CD4-positive, alpha-beta T cell treated with Interleukin-6 at 100 ng/mL for 8 hours (primary cell): ENCODE data around the gene KIAA0825.

Source experiments
- DNase-seq: peaks from one replicate; pipeline ENCODE4 v3.0.0-alpha.2; 2020; ENCODE audit warnings: mixed read lengths, low spot score

The KIAA0825 gene

DNA sequence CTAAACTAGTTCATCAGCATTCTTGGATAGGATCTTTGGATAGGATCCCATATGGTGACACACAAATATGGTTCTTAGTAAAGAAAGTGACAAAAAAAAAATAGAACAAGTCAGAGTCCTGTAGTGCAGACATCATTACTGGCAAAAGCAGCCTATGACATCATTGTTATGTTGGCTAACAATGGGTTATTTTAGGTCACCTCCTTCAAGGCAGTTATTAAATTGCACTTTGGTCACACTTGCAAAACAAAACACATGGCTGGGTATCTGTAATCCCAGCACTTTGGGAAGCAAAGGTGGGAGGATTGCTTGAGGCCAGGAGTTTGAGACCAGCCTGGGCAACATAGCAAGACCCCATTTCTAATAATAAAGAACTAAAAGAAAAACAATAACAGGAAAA is 185.9 kb downstream of the KIAA0825 start:
- DNase-seq: no peak

DNA sequence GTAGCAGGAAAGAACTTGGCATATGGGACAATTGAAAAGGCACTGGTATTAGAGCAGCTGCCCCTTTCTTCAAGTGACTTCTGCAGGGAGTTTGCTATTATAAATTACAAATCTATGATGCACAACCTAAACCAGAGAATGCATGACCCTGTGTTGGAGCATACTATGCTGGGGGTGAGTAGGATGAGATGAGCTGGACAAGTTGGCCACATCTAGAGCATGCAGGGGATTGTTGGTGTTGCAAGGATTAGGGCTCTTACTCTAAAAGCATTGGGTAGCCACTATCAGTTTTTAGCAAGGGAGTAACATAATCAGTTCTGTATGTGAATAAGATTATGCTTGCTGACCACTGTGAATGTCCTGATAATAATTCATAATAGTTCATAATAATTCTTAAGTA is 186.7 kb downstream of the KIAA0825 start:
- no peak for DNase-seq

DNA sequence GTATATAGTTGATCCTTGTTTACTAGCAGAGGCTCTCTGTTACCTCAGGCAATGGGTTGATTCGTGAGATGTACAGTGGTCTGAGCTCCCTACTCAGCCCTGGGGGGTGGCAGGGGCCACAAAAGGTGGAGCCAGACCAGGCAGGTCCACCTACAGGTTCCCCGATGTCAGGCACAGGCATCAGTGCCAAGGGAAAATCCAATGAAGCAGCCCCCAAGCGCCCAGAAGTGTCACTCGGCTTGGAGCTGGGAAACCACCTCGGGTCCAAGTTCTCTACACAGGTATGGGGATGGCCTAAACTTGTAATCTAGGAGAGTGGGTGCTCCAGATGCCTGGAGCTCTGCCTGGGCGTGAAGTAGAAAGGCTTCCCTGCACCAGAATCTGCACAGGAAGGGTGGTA is 188.8 kb downstream of the KIAA0825 start:
- no peak for DNase-seq

DNA sequence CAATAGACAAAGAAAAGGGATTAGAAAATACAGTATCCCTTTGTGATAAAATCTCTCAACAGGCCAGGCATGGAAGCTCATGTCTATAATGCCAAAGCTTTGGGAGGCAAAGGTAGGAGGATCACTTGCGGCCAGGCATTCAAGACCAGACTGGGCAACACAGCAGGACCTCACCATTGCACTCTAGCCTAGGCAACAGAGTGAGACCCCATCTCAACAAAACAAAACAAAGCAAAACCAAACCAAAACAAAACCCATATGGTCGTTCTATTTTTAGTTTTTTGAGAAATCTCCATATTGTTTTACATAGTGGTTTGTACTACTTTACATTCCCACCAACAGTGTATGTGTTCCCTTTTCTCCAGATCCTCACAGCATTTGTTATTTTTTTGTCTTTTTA is 193.0 kb downstream of the KIAA0825 start:
- DNase-seq: no peak

DNA sequence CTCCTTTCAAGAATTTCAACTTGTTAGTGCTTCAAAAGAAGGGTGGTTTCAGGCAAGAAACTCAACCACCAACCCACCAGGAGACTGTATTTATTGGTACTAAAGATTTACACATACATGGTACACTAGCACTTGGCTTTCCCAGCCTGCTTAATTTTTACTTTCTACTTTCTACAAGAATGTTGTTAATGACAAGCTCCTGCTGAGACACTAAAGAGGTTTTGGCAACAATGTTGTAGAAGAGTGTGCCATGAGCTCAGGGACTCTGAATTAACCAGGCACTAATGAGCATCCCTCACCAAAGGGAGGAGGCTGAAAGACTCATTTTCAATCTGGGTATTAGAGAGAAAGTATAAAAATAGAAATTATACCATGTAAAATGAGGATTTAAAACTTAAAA is 195.0 kb downstream of the KIAA0825 start:
- DNase-seq: no peak

DNA sequence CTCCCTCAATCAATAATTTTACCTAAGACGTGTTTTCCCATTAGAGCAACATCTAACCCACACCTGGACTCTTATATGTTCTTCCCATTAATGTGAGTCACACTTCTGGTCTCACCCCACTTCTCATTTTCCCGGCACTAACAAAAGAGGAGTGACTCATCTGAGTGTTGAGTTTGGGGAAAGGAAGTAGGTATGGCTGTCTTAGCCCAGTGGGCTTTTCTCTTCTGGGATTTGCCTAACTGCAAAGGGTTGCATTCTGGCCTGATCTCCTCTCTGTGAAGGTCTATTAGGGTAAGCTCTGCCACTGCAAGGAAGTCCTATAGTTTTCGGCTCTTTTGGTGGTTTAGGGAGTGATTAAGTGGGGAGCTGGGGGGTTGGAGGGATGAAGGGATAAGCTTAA is 195.6 kb downstream of the KIAA0825 start:
- DNase-seq: no peak

DNA sequence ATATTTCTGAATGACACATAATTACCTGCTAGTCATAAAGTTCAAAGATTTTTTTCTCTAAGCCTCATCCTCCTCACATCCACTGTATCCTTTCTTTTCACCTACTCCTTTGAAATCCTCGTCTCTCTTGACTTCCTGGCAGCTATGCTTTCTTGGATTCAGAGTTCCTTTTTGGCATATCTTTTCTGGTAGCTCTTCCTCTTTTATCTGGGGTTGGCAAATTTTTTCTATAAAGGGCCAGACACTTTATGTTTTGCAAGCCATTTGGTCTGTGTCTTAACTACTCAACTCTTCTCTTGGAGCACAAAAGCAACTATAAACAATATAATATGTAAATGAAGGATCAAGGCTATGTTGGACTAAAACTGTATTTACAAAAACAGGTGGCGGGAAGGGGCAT is 197.5 kb downstream of the KIAA0825 start:
- DNase-seq: no peak

DNA sequence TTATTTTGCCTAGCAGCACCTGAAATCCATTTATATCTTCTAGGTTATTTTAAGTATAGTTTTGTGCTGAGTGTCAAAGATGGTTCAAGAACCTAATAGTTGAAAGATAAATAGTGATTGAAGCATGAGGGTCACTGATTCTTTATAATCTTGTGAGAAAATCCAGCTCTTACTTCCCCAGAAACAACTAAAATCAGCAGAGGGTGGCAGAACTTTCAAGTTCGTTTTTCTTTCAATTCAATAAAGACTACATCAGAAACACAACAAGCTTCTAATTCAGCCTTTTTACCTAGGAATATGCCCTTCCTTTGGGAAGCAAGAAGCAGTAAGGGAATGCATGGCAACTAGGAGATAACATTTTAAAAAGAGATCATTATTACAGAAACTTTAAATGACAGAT is 202.6 kb downstream of the KIAA0825 start:
- DNase-seq: no peak

DNA sequence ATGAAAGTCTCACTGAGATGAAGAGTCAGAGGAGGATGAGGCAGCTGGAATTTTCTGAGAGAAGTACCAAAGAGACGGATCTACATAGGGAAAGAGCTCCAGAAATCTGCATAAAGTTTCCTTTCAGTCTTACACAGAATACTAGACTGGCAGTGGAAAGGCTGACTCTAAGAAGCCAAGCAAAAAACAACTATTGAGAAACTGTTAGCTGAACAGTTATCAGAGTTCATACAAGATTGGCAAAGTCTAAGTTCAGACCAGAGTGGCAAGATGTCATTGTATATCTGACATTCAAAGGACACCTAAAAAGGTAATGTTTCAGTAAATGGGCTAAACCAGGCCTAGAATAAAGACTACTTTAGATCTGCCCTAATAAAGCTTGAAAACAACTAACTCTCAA is 209.0 kb downstream of the KIAA0825 start:
- no peak for DNase-seq

DNA sequence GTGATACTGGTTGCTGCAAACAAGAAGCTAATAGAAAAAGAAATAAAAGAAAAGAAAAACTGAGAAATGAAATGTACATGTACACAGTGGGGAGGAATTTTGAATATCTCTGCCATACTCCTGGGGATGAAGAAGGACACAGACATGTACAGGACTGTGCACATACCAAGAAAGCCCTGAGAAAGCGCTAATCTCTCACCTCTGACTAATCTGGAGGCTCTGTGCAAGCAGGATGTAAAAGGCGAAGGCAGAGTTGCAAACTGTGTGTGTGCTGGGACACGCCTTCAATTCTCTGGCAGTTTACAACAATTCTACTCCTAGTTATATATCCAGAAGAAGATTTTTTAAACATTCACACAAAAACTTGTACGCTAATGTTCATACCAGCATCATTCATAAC is 211.4 kb downstream of the KIAA0825 start:
- DNase-seq: no peak

DNA sequence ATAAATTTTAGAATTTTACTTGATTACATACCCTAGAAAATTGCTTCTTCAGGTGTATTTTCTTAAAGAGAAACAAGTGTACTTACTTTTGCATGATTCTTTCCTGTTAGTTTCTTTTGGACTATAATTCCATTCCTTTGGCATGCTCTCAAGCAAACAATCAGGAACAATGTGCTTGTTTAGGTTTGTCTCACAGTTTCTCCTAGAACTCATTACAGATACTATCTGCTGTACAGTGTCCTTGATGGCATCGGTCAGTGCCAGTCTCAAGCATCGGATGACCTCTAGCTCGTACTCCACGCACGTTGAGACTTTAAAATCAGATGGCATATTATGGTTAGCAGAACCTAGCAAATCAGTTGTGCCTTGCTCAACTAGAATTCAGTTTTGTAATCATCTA is 214.9 kb downstream of the KIAA0825 start:
- no peak for DNase-seq

DNA sequence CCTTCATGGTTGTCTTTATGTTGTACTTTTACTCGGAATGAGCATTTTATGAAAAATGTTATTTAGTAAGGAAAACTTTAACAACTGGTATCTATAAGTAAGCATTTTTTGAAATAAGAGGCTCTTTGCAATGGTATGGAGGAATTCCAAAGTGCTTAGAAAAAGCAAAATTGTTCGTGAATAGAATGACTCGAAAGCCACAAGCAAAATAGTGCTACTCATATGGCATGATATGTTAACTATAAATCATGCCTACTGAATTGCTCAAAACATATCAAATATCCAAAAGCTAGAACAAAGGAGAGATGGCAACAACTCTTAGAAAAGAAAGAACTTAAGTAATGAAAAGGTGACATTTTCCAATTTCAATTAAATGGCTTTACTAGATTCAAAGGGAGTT is 216.3 kb downstream of the KIAA0825 start:
- DNase-seq: no peak

DNA sequence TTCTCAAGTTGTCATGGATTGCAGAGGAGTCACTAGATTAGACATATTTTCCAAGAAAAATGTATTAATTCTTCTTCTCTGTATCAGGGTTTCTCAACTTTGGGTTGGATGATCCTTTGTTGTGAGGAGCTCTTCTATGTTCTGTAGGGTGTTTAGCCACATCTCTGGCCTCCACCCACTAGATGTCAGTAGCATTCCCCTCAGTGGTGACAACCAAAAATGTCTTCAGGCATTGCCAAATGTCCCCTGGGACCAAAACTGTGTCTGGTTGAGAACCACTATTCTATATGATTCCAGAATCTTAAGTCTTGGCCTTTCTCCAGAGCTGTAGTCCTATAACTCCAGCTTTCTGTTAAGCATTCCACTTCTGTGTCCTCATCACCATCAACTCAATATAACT is 220.9 kb downstream of the KIAA0825 start:
- no peak for DNase-seq

DNA sequence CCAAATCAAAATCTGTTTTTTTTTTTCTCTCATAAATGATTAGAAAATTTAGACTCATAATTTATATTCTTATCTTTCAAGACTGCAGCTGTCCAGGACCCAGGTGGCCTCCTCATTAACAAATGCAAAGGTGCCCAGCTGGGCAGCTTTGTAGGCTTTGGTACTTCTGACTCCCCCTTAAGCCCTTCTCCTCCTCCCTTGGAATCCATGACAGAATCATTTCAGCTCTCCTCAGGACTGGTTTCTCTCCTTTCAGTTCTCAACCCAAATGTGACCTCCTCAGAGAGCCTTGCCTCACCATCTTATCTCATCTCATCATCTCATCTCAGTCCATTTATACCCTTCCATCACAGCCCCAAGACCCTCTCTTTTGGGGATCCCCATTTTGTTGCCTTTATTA is 221.7 kb downstream of the KIAA0825 start:
- no peak for DNase-seq

DNA sequence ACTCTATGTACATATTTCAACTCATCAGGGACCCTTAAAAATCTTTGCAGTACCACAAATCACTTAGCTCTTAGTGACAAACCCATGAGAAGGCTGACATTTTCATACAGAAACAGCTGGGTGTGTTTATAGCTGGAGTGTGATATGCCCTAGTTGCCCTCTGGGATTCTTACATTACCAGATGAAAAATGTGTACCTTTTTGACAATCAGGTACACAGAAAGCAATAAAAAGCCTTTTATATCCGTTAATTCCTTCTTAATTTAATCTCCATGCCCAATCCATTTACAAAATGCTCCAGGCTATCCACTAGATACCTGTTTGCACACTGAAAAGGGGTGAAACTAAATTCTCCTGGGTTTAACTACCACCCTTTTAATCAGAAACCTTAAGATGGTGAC is 222.9 kb downstream of the KIAA0825 start:
- DNase-seq: no peak

DNA sequence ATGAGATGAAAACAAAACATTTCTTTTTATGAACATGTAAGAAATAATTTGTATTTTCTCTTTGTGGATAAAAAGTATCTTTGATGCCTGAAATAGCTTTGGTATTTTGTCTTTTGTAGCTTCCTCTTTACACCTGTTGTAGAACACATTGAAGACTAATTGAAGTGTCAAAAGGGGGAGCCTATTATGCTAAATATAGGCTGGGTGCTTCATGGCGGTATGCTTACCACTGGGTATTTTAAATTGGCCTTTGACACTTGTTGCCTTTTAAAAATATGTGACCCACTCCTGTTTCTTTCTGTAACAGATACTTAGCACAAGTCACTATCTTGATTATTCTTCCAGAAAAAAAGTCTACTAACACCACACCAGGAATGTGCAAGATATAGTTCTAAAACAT is 226.4 kb downstream of the KIAA0825 start:
- no peak for DNase-seq

DNA sequence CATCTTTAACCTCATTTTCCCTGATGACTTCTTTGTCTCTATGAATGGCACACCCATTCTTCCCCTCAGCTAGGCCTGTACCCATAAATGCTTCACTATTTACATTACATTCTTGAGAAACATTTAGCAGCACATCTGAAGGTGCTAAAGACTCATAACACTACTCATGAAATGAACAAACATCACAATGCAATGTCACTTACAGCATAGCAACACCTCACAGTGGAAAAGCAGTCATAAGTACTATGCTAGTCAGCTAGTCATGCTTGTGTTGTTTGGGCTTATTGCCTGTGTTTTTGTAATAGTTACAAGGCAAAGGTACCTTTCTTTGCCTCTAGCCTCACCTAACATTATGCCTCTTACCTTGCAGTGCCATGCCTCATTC is 228.9 kb downstream of the KIAA0825 start:
- DNase-seq: no peak

DNA sequence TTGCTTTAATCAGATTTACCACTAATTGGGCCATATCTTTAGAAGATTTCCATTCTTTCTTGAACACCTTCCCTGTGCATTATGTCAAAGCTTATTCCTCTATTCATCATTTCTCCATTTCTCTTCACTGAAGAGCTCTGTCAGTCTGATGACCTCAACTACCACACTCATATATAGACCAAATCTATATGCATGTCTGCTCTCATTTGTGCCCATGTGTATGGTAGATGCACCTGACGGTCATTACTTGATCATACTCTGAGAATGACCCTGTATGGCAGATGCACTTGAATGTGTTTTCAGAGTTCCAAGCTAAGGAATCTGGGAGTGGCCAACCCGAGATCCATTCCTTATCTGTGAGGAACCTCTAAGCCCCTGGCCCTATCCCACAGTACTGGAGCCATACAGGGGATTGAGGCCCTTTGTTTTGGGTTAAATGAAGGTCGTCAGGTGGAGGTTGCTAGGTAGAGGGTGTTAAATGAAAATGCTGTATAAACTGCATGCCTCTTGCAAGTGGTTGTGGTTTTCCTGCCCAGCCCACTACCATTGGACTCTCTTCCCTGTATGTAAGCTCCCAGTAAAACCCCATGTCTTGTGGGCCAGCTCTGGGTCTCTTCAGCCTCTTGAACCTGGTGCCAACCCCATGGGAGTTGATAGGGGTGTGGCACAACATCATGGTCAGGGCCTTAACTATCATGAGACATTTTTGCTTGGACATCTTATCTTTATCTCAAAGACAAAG is 229.5 kb downstream of the KIAA0825 start:
- no peak for DNase-seq

DNA sequence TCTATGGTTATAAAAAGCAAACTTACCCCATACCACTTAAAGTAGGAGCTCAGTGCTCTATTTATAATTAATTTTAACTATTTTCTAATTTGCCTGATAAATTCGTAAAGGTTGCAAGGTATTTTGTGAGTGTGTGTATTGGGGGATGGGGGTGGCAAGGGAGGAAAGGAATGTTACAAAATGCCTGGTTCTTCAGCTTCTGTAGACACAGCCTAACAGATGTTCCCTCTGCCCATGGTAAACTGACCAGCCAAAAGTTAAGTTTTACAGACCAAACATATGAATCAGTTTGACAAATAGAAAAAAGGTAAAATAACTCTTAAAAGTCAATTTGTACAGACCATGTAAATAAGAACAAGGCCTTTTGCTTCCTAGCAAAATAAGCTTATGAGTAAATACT is 232.6 kb downstream of the KIAA0825 start:
- DNase-seq: no peak

DNA sequence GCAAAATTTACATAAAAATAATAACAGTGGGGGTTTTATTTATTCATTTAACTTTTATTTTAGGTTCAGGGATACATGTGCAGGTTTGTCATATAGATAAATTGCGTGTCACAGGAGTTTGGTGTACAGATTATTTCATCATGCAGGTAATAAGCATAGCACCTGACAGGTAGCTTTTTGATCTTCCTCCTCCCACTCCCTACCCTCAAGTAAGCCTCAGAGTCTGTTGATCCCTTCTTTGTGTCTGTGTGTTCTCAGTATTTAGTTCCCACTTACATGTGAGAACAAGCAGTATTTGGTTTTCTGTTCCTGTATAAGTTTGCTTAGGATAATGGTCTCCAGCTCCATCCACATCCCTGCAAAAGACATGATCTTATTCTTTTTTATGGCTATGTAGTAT is 240.3 kb downstream of the KIAA0825 start:
- DNase-seq: no peak

DNA sequence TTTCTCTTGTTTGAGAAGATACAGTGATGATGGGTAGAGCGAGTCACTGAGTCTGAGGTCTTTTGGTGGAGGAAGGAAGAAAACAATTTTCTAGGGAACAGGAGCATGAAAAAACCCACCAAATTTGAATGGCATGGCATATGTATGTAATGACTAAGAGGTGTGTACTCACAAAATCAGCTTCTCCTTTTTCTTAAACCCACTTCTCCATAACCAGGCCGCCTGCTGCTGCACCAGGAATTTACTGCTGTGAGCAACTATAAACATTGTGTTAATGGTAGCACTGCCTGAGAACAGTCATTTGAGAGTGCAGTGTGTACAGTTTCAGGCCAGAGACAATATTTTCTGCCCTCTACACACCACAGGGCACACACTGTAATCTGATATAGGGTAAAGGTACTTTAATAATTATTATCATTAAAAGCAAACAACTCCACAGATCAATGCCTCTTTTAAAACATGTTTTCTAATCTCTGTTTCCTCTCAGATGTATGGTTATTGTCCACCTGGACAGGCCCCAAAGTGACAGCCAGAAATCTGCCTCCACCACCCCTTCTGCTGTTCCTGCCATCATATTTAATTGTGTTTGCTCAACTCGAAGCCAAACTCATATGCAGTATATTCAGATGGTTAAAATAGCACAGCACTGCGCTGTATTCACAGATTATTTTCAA is 241.6 kb downstream of the KIAA0825 start:
- DNase-seq: no peak

DNA sequence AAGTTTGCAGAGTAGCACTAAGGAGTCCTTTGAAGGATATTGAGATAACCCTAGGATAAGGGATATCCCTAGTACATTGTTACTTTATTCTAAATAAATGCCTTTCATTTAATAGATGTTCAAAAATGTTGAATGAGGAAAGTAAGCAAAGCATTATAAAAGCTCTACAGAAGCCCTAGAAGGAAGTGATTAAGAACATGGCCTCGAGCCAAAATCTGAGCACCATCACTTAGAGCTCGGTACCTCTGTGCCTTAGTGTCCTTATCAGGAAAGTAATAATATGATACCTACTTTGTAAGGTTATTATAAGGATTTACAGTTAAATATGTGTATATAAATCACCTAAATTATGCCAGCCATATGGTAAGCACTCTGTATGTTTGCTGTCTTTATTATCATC is 242.6 kb downstream of the KIAA0825 start:
- no peak for DNase-seq

DNA sequence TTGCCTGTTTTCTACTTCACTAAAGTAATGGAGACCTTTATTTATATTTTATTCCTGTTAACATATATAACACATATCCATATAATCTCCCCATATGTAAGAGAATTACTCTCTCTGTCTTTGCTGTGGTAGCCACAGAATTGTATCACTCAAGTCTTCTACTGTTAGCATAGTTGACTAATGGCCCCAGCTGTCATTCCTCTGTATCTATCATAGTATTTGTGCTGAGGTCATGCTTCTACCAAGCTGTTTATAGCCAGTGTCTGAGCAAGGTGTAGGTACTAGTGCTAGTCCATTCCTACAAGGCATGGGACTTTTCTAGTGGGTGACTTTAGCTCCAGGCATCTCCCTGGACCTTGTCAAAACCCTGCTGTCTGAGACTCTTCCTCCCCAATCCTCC is 244.1 kb downstream of the KIAA0825 start:
- DNase-seq: no peak

DNA sequence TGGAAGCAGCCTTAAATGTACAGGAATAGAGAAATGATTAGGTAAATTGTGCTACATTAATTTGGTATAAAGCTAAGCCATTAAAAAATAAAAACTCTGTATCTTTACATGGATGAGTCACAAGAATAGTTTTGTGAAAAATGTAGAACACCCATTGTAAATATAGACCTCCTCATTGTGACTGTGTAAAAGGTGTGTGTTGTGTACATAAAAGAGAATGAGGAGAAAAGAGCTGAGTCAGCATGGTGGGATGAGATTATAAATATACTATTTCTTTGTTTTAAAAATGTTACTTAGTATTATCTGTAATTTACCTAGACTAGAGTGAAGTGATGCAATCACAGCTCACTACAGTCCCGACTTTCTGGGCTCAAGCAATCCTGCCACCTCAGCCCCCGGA is 250.5 kb downstream of the KIAA0825 start:
- no peak for DNase-seq
